Cardiac fibroblast (primary cell): ENCODE measurements around the gene FAM124B.

ENCODE experiments used
- DNase-seq, 2 donors: peaks; one replicate each; pipeline versions ENCODE4 v3.0.0 to v3.0.0-alpha.2; 2010; ENCODE audit warnings: low read depth in 2 of 2
- H3K4me3 ChIP-seq, 2 donors: replicated peaks in 1 of 2; 1 replicate in 1 of 2; 2 replicates in 1 of 2; pipeline ENCODE4 v1.5.1; 2011; ENCODE audit warnings: low read depth in 2 of 2, low read length in 2 of 2, mild to moderate bottlenecking in 2 of 2, moderate library complexity in 1 of 2
- TF ChIP-seq, protein P1 (sequence below): IDR thresholded peaks from one replicate; pipeline ENCODE4 v1.5.1; 2011; ENCODE audit warnings: low read depth, mild to moderate bottlenecking, low read length, inconsistent platforms

The FAM124B gene

DNA sequence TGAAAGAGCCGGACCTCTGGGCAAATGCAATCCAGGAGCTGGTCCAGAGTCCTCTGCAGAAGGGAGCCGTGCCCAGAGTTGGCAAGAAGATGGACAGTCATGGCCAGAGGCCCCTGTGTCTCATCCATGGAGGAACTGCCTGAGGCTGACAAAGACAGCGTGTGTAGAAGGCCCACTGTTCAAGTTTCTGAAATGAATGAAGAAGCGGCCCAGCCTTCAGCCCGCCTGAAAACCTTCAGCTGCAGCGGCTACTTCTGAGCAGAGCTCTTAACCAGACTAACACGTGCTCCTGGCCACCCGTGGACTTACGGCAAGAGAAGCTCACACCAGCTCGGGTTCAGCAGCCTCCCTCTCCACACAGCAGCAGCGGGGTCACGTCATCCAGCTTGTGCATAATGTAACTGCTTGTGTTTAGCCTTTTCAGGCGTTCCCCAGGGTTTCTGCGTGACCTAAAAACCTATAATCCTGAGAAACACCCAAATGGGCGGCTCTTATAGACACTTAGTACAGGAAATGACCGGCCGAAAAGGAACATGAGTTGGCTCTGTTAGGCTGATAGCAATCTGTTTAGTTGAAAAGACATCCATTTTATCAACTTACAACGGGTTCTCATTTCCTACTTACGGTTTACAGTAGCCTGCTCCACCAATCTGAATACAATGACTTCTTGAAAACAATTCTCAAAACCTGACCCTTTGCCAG is at the start of gene FAM124B:
Gene FAM124B (minus strand): TSS at position 467 of the 702 bp plus-strand sequence. CDS start 339 bp downstream, at position 128.
- DNase-seq: peak; percentile 88 to 90
- H3K4me3 ChIP-seq: no peak within 1 kb of the TSS

DNA sequence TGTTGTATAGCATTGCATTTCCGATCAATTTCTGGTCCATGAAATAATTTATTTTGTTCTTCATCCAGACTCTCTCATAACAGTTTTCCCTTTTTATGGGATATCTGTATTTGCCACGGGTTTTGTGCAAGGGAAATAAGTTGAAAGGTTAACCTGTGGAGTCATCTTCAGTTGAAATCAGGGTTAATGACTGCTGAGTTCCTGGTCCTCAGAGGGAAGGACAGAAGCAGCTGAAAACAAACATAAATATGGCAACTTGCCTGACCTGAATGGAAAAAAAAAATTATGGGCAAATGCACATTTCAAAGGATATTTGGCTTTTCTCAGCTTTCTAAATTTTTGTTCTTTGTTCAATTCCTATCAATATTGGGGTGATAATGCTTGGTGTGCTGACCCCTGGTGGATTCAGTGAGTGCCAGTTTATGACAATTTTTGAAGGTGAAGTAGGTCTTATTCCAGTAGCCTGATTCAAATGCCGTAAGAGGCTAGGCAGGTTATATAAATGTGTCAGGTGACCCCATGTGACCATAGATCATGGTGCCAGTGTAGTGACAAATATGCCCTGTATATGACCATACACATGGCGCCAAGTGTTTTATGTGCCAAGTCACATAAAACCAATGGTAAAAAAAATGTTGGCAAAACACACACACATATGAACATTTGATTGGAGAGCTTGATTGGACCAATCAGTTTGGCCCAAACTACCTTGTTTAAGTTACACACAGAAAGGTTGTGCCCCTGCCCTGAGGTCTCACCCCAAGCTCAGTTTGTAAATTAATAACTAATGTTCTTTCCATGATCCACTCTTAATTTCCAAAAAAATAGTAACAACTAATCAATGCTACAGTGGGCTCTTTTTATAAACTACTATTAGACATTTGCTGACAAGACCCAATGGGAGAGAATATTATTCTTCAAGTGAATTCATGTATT is 47.6 kb upstream of the FAM124B start:
- no peak overlapping the region for H3K4me3 ChIP-seq
- DNase-seq: peak; percentile 27 to 43
- TF ChIP-seq, protein P1, sequence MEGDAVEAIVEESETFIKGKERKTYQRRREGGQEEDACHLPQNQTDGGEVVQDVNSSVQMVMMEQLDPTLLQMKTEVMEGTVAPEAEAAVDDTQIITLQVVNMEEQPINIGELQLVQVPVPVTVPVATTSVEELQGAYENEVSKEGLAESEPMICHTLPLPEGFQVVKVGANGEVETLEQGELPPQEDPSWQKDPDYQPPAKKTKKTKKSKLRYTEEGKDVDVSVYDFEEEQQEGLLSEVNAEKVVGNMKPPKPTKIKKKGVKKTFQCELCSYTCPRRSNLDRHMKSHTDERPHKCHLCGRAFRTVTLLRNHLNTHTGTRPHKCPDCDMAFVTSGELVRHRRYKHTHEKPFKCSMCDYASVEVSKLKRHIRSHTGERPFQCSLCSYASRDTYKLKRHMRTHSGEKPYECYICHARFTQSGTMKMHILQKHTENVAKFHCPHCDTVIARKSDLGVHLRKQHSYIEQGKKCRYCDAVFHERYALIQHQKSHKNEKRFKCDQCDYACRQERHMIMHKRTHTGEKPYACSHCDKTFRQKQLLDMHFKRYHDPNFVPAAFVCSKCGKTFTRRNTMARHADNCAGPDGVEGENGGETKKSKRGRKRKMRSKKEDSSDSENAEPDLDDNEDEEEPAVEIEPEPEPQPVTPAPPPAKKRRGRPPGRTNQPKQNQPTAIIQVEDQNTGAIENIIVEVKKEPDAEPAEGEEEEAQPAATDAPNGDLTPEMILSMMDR: peak; percentile 68

More for the DNA sequence above, at the start of gene FAM124B:
- TF ChIP-seq, protein P1: no peak

DNA sequence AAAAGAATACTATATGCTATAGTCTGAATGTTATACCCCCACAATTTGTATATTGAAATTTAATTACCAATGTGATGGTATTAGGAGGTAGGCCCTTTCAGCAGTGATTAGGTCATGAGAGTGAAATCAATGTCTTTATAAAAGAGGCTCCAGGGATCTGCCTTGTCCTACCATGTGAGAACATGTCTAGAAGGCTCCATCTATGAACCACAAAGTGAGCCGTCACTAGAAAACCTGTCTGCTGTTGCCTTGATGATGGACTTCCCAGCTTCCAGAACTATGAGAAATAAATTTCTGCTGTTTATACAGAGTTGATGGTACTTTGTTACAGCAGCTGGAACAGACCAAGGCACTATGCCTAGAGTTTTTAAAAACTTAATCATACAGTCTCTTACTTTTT is 46.3 kb upstream of the FAM124B start:
- no peak overlapping the region for H3K4me3 ChIP-seq
- TF ChIP-seq, protein P1: no peak
- DNase-seq: no peak

DNA sequence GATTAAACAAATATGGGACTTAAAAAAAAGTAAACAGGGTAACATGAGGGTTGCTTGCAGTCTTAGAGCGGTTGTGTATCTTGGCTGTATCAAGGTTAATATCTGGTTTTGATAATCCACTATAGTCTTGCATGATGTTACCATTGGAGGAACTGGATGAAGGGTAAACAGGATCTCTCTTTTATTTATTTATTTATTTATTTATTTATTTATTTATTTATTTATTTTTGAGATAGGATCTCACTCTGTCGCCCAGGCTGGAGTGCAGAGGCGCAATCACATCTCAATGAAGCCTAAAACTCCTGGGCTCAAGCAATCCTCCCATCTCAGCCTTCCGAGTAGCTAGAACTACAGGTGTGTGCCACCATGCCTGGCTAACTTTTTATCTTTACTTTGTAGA is 42.9 kb upstream of the FAM124B start:
- no peak overlapping the region for H3K4me3 ChIP-seq
- TF ChIP-seq, protein P1: no peak
- DNase-seq: no peak

- TF ChIP-seq, protein P1: no peak
Measured at GRCh38 chr2:224444021-224444420, 42.1 kb upstream of the FAM124B start.

DNA sequence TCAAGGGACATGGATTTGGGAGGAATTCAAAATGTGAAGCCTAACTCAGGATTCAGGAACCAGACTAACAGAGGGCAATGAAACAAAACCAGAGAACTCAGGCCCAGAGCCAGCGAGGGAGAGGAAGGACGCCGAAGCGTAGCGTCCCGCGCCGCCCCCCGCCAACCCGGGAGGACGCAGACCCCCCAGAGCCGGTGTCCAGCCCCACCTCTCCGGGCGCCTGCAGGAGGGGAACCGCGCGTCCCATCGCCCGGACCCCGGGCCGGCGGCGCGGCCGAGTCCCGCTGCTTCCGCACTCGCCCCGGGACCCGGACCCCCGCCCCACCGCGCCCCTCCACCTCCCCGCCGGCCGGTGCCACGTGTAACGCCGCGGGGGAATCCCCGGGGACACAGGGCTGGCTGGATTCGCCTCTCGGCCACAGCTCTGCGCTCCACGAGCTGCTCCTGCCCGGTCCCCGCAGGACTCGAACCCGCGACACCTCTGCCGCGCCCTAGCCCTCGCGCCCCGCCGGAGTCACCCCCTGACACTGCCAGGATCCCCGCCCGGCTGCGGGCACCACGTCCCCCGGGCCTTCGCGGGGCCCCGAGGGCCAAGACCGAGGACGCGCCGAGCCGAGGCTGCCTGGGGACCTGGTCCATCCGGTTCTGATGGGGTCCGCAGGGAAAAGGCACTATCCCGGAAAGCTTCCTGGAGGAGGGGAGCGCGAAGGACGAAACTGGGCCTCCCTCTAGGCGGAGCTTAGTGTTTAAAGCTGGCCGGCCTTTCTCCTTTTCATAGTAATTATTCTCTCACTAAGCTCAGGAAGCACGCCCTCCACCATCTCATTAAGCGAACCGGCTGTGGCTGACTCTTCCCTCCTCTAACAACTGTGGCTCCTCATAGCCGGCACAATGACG is 40.4 kb upstream of the FAM124B start:
- TF ChIP-seq, protein P1: no peak
- peak overlapping the region; percentile 55 to 59 for H3K4me3 ChIP-seq
- DNase-seq: peak; percentile 28 to 29

More at GRCh38 chr2:224444021-224444420, 42.1 kb upstream of the FAM124B start:
- H3K4me3 ChIP-seq: no peak overlapping the region
- DNase-seq: no peak
